Measurements from ENCODE around the gene LRRN4.

The LRRN4 gene

DNA sequence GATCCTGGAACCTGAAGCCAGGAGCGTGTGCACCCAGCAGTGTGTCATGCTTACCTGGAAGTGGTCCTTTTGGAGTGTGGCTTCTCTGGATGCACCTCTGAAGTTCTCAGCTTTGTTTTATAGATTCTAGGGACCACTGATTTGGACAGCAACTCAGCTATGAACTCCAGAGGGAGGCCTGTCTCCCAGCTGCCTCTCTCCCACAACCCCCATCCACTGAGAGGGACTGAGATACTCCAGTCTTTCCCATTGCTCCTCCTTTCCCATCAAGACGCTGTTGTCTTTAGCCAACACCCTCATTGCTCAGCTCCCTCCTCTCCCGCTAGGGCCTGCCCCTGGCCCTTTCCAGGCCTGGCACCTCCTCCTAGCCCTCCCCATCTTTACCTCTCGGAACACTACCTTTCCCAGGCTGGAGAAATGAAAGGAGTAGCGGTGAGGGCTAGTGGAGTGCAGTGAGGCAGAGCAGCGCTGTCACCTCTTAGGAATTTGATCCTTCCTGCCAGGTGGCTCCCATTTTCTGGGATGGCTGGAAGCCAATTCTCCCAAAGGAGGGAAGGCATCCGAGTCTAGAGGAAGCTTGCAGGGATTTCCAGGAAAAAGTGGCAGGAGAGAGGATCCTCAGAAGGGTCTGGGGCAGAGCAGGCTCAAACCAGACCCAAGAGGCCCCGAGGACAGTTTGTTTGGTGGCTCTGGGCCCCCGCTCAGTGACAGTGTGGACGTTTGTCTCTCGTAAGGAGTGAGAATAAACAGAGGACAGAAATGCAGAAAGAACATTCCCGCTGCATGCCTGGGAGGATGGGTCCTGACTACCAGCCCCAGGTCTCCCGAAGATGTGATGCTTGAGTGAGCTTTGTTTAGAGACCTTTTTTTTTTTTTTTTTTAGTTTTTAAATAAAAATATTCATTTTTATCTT lies at the start of gene LRRN4:
TSS of gene LRRN4 (minus strand) at position 285 of the 913 bp plus-strand sequence. CDS start 1,261 bp downstream, outside the sequence.
- no peak for DNase-seq

- no peak for DNase-seq
Measured at GRCh38 chr20:6103301-6103700, 49.4 kb upstream of the LRRN4 start.

GRCh38 chr20:6101346-6101745 lies 47.5 kb upstream of the LRRN4 start:
- no peak for DNase-seq

GRCh38 chr20:6100246-6100645 lies 46.4 kb upstream of the LRRN4 start:
- no peak for DNase-seq

GRCh38 chr20:6099819-6100218 lies 46.0 kb upstream of the LRRN4 start:
- no peak for DNase-seq

DNA sequence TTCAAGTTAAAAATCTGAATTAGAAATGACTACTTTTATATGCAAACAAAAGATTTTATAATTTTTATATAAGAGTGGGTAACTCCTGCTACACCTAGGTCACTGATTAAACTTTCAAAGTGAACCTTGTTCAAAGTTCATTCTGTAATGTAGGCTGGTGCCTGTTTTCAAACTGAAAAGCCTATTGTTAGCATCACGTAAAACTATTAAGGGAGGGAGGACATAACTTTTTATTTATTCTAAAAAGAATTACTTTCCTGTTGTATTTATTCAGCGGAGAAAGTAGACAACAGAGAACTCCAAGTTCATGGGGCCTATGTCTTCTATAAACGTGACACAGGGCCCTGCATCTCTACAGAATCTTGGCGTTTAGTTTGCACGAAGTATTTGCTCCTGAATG lies 41.5 kb upstream of the LRRN4 start:
- DNase-seq: no peak

GRCh38 chr20:6094565-6094964 lies 40.7 kb upstream of the LRRN4 start:
- no peak for DNase-seq

DNA sequence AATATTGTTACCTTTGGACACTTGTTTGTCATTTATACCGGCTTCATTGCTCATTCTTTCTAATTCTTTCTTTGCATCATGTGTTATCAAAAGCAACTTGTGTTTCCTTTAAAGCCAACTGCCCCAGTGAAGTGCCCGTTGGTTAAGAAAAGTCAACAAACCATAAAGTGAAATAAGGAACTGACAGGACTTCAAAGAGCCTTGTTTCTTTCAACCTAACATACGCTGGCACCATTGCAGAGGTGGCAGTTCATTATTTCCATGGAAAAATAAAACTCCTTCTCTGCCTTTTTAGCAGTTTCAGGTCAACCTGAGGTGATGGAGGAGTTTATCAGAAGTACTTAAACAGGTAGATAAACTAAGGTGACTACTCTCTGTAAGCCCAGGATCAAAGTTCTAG lies 40.2 kb upstream of the LRRN4 start:
- no peak for DNase-seq

GRCh38 chr20:6091661-6092060 lies 37.8 kb upstream of the LRRN4 start:
- DNase-seq: no peak

GRCh38 chr20:6086868-6087267 lies 33.0 kb upstream of the LRRN4 start:
- no peak for DNase-seq

GRCh38 chr20:6083926-6084325 lies 30.1 kb upstream of the LRRN4 start:
- no peak for DNase-seq

DNA sequence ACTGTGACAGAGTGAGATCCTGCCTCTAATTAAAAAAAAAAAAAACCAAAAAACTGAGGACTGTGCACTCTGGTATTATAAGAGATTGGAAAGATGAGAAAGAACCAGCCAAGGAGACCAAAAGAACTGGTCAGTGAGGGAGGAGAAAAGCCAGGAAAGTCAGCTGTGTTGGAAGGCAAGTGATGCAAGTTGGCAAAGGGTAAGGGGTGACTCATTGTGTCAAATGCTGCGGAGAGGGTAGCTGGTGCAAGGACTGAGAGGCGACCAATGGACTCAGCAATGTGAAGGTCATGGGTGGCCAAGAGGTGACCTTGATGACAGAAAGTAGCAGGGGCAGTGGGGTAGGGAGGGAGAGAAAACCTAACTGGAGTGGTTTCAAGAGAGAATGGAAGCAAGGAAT lies 27.4 kb upstream of the LRRN4 start:
- DNase-seq: no peak

- no peak for DNase-seq
Measured at GRCh38 chr20:6079016-6079415, 25.2 kb upstream of the LRRN4 start.

DNA sequence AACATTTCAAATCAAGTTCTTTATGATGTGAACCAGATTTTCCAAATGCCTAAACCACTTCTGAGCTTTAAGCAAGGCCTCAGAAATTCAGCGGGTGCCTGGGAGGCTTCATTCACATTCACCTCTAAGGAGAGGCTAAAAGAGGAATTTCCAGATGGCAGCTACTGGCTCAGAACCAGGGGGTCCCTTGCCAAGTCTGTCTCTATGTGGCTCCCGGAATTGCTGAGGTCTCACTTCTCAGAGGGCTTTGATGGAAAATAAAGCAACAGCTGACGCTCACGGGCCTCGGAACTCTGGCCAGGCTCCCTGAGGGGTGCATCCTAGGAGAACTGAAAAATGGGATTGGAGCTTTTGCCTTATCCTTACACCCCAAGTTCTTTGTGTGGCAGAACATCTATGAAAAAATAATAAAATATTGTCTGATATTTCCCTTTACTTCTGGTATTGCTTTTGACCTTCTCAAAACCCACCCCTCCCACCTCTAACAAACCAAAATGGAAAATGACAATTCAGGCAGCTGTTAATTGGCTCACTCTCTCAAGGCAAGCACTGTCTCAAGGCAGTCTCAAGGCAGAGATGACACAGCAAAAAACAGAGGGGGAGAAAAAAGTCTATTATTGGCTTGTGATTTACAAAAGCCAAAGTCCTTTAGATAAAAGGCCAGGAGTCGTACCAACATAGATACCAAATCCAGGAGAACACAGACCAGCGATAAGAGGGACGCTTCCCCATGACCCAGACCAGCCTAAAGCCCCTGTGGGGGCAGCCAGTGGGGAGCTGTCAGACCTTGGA lies 21.8 kb upstream of the LRRN4 start:
- no peak for DNase-seq

- DNase-seq: no peak
Measured at GRCh38 chr20:6074784-6075183, 20.9 kb upstream of the LRRN4 start.

GRCh38 chr20:6074145-6074561 lies 20.3 kb upstream of the LRRN4 start:
- DNase-seq: no peak

- DNase-seq: no peak
Measured at GRCh38 chr20:6070829-6071695, 17.2 kb upstream of the LRRN4 start.

GRCh38 chr20:6069669-6070068 lies 15.8 kb upstream of the LRRN4 start:
- DNase-seq: no peak

DNA sequence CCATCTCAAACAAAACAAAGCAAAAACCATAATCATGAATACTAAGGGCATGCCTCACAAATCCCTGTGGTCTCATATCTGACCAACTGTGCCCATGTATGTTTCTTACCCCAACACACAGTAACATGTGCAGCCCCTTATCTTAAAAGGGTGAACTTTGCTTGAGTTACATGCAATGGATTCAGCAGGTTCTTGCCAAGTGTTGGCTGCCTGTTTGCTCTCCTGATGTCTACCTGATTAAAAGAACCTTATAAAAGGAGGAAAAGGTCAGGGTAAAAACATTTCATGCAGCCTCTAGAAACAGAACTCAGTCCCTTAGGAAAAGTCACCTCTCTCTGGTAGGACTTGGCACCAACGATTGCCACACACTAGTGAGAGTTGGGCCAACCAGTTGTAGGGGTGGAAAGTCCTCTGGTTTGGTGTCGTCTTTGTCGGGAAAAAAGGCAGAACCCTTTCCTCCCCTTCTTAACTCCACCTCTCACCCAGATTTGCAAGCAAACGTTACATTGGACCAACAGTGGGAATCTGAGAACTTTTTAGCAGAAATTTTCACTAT lies 14.0 kb upstream of the LRRN4 start:
- DNase-seq: no peak

DNA sequence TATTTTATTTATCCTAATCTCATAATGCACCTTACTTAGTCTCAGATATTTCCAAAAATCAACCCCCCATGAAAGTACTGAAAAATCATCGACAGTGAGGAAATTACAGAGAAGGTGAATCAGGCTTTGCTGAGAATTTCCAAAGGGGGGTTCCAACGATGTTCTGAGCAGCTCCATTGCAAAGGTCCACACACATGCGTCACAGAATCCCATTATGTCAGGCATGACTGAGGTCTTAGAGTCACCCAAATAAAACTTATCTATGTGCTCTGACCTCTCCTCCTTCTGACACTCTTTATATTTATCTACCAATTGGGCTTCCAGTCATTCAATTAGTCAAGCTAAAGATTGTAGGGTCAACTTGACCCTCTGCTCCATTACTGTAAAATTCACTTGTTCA lies 12.7 kb upstream of the LRRN4 start:
- DNase-seq: no peak

DNA sequence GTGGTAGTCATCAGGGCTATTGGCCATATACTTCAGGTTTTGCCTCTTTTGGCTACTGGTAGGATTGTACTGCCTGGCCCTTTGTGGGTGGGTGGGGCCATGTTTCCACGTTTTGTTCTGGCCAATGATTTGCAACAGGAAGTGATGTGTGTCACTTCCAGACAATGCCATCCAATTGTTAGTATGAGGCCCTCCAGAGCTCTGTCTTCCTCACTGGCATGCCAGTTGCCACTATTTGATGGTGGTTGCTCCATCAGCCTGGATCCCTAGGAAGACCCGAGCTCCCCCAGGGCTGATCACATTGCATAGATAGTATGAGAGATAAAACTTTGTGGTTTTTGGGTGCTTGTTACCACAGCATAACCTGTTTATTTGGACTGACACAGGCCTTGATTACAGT lies 7.7 kb upstream of the LRRN4 start:
- no peak for DNase-seq

GRCh38 chr20:6060213-6060612 lies 6.4 kb upstream of the LRRN4 start:
- no peak for DNase-seq
